ENCODE data around the gene CEMIP. TPM values are rescaled to one million over a fixed set of nuclear protein-coding genes. Genes with fewer than 3 reads are reported as not detected.

CEMIP gene
- total and polyA plus RNA-seq, 2 of the 4 experiments (the other 2 are of a cell fraction) = 63.8 to 78.0 TPM

GRCh38 chr15:80796407-80796806 lies 17.2 kb downstream of the CEMIP start:
- in situ Hi-C loops (cut with MboI; ENCODE audit: low sequenced_read_pairs) = no loop called here
- Histone ChIP-seq H2BK15ac (ENCODE audit: low read depth, low read length) (no peak overlapping the region), H4K20me1 (ENCODE audit: insufficient read depth, low read length) (peaks cover 45% of the 10 kb centered on the region), H2BK20ac (ENCODE audit: low read depth, low read length) (no peak overlapping the region), H2AFZ (replicated peaks; ENCODE audit: low read length, poor library complexity) (no peak overlapping the region), H3K36me3 (ENCODE audit: control insufficient read depth, insufficient read depth, low read length) (peaks cover 70% of the 10 kb centered on the region), H3K9me1 (ENCODE audit: insufficient read depth, low read length) (peaks cover 8% of the 10 kb centered on the region), H3K27me3 (ENCODE audit: control insufficient read depth, insufficient read depth, low read length) (no peaks in the 10 kb centered on the region), H3K4me3 (ENCODE audit: insufficient read depth, low read depth, low read length) (no peak overlapping the region), H3K18ac (ENCODE audit: low read depth, low read length) (no peak overlapping the region), H3K23ac (ENCODE audit: low read depth, low read length) (no peak overlapping the region), H3K14ac (replicated peaks; ENCODE audit: low read depth, low read length) (no peak overlapping the region), H2AK9ac (replicated peaks; ENCODE audit: low read depth, low read length, poor library complexity) (no peak overlapping the region), H3K4me2 (ENCODE audit: low read depth, low read length) (no peak overlapping the region), H2BK5ac (ENCODE audit: low read depth, low read length, poor library complexity, severe bottlenecking) (no peak overlapping the region), H3K9me3 (ENCODE audit: control insufficient read depth, insufficient read depth, low read length) (no peaks in the 10 kb centered on the region), H3K9ac (ENCODE audit: low read depth, low read length) (no peak overlapping the region), H4K8ac (ENCODE audit: low read depth in 2 of 2, low read length in 2 of 2) (no peak overlapping the region), H4K5ac (ENCODE audit: low read depth, low read length) (no peak overlapping the region), H3K4ac (ENCODE audit: low read depth, low read length) (no peak overlapping the region), H3K79me1 (ENCODE audit: low read depth in 1 of 2, low read length in 2 of 2) (peaks cover 0 to 20% of the 10 kb centered on the region in 2 experiments; a peak in 2 of 4 replicates), H3K27ac (ENCODE audit: insufficient read depth, low read length) (no peak overlapping the region), H2BK120ac (ENCODE audit: low read depth, low read length) (no peak overlapping the region), H2AK5ac (ENCODE audit: low read depth, low read length) (no peak overlapping the region), H3K4me1 (ENCODE audit: control insufficient read depth, insufficient read depth, low read length) (no peaks in the 10 kb centered on the region; the same call in 1 of the 2 replicates), H3K56ac (ENCODE audit: extremely low read depth, insufficient read depth, low read length) (no peak overlapping the region), H4K91ac (ENCODE audit: insufficient read depth, low read depth, low read length) (no peak overlapping the region)
- dilution Hi-C loops (cut with HindIII; ENCODE audit: low sequenced_read_pairs, unreplicated experiment) = no loop called here
- no peak for TF ChIP-seq CTCF (conservative IDR thresholded peaks at IDR 0.05; ENCODE audit: low read depth, low read length)
- TF ChIP-seq SMC3 (IDR thresholded peaks at IDR 0.05; ENCODE audit: low read depth, low read length) = no peak
- no peak for TF ChIP-seq CEBPB (IDR thresholded peaks at IDR 0.05; ENCODE audit: low read depth, low read length)
- no peak for TF ChIP-seq POLR2A (IDR thresholded peaks at IDR 0.05; ENCODE audit: low read depth, low read length)
- TF ChIP-seq USF2 (IDR thresholded peaks at IDR 0.05; ENCODE audit: low read depth, low read length) = no peak
- TF ChIP-seq MAZ (IDR thresholded peaks at IDR 0.05; ENCODE audit: borderline replicate concordance, low read depth, low read length) = no peak
- no peak for TF ChIP-seq MXI1 (IDR thresholded peaks at IDR 0.05; ENCODE audit: borderline replicate concordance, low read depth, low read length)
- TF ChIP-seq RCOR1 (IDR thresholded peaks at IDR 0.05; ENCODE audit: insufficient replicate concordance, low read length) = no peak
- TF ChIP-seq MAFK (IDR thresholded peaks at IDR 0.05; ENCODE audit: low read depth, low read length) = no peak
- TF ChIP-seq ELK1 (IDR thresholded peaks at IDR 0.05; ENCODE audit: borderline replicate concordance, low read depth, low read length) = no peak
- no peak for TF ChIP-seq FOS (IDR thresholded peaks at IDR 0.05; ENCODE audit: low read depth, low read length)
- no peak for TF ChIP-seq NFE2L2 (IDR thresholded peaks at IDR 0.05; ENCODE audit: low read depth, low read length)
- no peak for TF ChIP-seq RFX5 (IDR thresholded peaks at IDR 0.05; ENCODE audit: low read depth, low read length)
- no peak for TF ChIP-seq RAD21 (IDR thresholded peaks at IDR 0.05; ENCODE audit: low read length)
- TF ChIP-seq CHD1 (IDR thresholded peaks at IDR 0.05; ENCODE audit: low read depth, low read length) = no peak
- TF ChIP-seq BHLHE40 (IDR thresholded peaks at IDR 0.05; ENCODE audit: low read depth, low read length) = no peak
- ChIA-PET CTCF (no interaction called here), POLR2A (ENCODE audit: unreplicated experiment) (no interaction called here)
- no TSS peak for BruUV-seq (replicated peaks)
- whole genome bisulfite sequencing, 2 experiments (ENCODE audit: extremely low coverage in 2 of 2, insufficient read length in 1 of 2) = no CpG with 5 or more reads among the region's 5 CpGs
- ATAC-seq (ENCODE audit: low read depth) (no peak), DNase-seq (no peak)
- intact Hi-C loops (cut with micrococcal nuclease) = no loop called here

Measured in IMR-90 (cell line).